Choroid plexus epithelial cell (primary cell): ENCODE measurements around the gene MSL3.

ENCODE experiments used
- DNase-seq: peaks from one replicate; pipeline ENCODE4 v3.0.0-alpha.2; 2010; ENCODE audit warnings: low read depth
- H3K4me3 ChIP-seq: 2 replicates; pipeline ENCODE4 v1.5.1; 2011; ENCODE audit warnings: low read depth, mild to moderate bottlenecking, control low read depth, low read length, moderate library complexity
- CTCF ChIP-seq: conservative IDR thresholded peaks from 2 replicates; pipeline ENCODE4 v1.5.1; 2011; ENCODE audit warnings: low read depth, mild to moderate bottlenecking, control low read depth, inconsistent platforms, low read length, moderate library complexity

MSL3 gene

GRCh38 chrX:11753668-11754067 is 4.4 kb upstream of the MSL3 start:
- DNase-seq, result no peak
- no peak overlapping the region for H3K4me3 ChIP-seq
- no peak for TF ChIP-seq CTCF

GRCh38 chrX:11754958-11755645 is 2.9 kb upstream of the MSL3 start:
- no peak for DNase-seq
- no peak overlapping the region for H3K4me3 ChIP-seq
- no peak for TF ChIP-seq CTCF

- DNase-seq, result no peak
Observed at GRCh38 chrX:11755724-11756123, 2.3 kb upstream of the MSL3 start.

GRCh38 chrX:11756354-11757318 is 1.4 kb upstream of the MSL3 start:
- TF ChIP-seq CTCF, result no peak
- peak; percentile 16 for DNase-seq
- no peak overlapping the region for H3K4me3 ChIP-seq

More at GRCh38 chrX:11755724-11756123, 2.3 kb upstream of the MSL3 start:
- TF ChIP-seq CTCF, result no peak
- no peak overlapping the region for H3K4me3 ChIP-seq

- no peak for DNase-seq
- no peak for TF ChIP-seq CTCF
- H3K4me3 ChIP-seq, result peak overlapping the region; percentile 79
Observed at GRCh38 chrX:11757397-11757718, 679 bp upstream of the MSL3 start.

- peak; percentile 83 for DNase-seq
- TF ChIP-seq CTCF, result peak; percentile 49
Observed at GRCh38 chrX:11758400-11759171, 549 bp downstream of the MSL3 start.

More at GRCh38 chrX:11758400-11759171, 549 bp downstream of the MSL3 start:
- peak overlapping the region; percentile 79 for H3K4me3 ChIP-seq
